GM19238 (cell line): ENCODE measurements around the gene CWC27.
"Not testable (repeated sequence)": the region's sequence is repeated elsewhere in the genome, so short reads cannot be mapped to it uniquely, and the experiment has no call there.

Experiments used
- DNase-seq: peaks from one replicate; pipeline ENCODE4 v3.0.0; 2011; ENCODE audit warnings: low spot score; ENCODE audit not compliant: insufficient read length

CWC27 gene

DNA sequence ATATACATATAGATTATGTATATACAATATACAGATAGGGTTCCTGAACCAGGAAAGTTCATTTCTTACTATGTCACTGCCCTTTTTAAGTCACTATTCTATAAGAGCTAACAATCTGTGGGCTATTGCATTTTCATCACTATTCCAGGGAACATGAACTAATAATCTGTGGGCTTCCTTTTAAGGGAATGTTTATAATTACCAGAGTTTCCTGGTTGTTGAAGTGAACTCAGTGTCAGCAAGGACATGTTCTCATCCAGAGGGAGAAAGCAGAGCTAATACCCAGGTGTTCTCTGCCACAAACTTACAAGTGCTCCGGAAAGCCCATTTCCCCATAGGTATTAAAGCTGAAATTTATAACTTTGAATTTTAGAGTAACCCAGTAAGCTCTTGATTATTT lies 69.6 kb downstream of the CWC27 start:
- DNase-seq, result no peak

DNA sequence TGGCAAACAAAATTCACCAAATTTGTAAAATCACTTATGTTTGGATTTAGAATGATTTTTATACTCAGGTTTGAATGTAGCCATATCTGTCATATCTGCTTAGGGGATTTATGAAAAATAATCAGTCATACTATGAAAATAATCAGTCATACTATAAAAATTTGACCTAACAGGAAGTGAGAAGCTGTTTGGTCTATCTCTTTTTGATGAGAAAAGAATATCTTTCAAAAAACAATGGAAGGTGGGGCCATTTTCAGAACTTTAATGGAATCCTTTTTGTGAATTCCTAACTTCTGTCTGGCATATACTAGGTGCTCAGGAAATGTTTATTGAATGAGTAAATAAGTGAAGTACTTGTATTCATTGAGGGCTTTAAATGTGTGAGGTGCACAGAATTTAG lies 70.1 kb downstream of the CWC27 start:
- no peak for DNase-seq

DNA sequence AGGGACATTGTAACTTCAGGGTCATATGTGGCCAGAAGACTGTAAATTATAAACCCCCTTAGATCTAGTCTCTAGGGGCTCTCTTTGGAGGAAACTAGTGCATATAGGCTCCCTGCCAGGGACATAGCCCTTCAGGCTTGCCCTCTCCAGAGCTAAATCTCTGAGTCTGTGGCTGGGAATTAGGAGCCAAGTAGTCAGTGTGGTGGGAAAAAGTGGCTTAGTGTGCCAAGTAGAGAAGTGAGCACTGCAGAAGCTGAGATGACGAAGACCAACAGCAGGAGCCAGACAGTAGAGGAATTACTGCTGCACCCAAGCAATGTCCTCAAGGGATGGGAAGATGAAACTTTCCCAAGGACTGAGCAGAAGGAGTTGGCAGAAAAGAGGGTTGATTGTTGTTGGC lies 71.2 kb downstream of the CWC27 start:
- DNase-seq, result no peak

DNA sequence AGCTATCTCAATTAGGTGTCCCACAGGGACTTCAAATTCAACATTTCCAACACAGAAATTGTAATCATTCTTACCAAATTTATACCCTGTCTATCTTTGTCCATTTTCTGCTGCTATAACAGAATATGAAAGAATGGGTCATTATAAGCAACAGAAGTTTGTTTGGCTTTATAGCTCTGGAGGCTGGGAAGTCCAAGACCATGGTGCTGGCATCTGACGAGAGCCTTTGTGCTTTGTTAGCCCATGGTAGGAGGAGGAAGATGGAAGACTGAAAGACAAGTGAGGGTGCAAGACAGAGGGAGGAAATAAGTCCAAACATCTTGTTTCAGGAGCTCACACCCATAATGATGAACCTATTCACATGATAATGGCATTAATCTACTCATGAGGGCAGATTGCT lies 72.2 kb downstream of the CWC27 start:
- DNase-seq, result no peak

DNA sequence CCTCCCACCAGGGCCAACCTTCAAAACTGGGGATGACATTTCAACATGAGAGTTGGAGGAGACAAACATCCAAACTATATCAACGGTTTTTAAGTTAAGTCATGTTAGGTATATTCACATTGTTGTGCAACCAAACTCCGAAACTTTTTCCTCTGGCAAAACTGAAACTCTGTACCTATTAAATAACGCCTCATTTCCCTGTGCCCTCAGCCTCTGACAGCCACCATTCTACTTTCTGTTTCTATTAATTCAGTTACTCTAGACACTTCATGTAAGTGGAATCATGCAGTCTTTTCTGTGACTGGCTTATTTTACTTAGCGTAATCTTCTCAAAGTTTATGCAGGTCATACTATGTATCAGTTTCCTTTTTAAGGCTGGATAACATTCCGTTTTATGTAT lies 85.0 kb downstream of the CWC27 start:
- no peak for DNase-seq

DNA sequence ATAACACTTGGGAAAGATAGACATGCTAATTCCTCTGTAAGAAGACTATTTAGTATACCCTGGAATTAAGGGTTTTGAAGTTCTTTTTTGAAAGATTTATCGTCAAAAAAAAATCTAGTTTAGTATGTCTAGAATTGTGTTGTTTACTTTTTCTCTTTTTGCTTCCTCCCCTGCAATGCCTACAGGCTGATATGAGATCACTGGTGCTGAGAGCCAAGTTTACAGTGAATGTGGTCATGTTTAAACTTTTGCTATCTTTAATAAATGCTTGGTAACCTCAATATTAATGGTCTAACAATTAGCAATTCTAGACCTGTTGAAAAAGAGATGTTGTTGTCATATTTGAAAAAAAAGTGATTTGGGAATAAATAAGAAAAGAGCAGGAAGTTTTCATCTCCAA lies 86.1 kb downstream of the CWC27 start:
- no peak for DNase-seq

DNA sequence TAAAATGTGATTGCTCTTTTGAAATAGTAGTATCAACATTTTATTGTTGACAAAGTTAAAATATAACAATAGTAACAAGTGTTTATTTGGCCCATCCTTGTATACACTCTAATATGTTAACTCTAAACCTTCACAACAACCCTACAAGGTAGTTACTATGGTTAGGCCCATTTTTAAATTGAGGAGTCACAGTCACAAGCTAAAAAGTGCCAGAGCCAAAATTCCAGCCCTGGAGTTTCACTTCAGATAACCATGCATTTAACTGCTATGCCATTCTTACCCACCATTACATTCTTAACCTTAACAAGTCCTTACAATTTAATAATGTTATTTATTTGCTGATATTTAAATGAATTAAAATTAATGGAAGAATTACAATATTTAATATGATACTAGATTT lies 91.2 kb downstream of the CWC27 start:
- no peak for DNase-seq

DNA sequence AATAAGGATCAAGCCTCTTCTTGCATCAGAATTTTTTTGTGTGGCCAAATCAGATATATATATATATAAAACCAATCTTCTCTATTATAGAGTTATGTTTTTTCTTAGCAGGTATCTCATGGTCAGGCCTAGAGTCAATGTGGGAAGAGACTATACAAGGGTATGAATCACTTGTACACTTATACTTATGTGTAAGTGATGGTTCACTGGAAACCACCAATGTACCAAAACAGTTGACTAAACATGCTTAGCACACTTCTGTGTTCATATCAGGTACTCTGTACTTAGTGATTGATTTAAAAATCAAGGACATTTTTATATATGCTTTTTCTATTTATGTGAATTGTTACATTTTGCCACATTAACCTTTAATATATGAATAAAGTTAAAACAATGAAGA lies 92.6 kb downstream of the CWC27 start:
- no peak for DNase-seq

DNA sequence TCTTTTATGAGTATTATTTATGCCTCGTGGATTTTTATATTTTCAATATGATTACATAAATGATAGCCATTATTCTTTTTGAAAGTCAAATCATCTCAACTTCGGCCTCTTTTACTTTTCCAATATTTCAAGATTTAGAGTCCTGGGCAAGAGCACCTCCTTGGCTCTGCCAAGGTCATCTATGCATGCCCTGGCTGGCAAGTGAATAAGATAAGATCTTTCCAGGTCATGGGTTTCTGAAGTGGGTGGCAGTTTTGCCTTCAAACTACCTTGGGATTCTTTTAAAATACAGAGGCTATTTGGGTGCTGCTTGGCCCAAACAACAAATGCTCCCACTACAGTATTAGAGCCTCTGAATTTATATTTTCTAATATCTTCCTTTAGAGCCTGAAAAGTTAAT lies 95.4 kb downstream of the CWC27 start:
- no peak for DNase-seq

DNA sequence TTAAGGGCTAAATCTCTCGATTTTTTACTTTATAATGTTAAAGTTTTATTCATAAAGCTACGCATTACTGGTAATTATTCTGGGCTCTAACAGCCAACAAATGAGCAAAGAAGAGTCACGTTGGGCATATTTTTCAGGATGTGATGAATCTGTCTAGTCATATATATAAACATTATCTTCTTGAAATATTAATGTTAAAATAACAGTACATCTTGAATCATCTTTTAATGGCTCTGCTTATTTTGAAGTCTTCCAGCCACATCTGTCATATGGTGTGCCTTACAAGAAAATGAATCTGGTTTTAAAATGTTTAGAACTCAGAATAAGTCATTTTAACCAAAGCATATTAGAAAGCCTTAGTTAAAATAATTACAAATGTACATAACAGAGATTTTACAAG lies 96.9 kb downstream of the CWC27 start:
- no peak for DNase-seq

DNA sequence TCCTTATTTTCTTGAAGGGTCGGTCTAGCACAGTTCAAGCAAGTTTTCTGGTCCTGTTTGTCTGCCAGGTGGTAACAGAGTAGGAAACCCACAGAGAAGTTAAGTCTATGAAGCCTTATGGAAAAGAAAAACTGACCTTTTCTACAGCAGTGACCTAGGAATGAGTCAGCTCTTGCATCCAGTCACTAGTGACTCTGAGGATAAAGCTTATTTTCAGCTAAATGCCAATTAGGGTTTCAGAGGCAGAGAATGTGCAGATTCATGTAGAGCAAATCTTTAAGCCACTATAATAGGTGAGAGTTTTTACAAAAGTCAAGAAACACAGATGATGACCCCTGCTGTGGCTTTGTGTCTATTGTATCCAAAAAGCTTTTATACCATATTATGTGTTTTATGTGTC lies 100.7 kb downstream of the CWC27 start:
- DNase-seq, result no peak

DNA sequence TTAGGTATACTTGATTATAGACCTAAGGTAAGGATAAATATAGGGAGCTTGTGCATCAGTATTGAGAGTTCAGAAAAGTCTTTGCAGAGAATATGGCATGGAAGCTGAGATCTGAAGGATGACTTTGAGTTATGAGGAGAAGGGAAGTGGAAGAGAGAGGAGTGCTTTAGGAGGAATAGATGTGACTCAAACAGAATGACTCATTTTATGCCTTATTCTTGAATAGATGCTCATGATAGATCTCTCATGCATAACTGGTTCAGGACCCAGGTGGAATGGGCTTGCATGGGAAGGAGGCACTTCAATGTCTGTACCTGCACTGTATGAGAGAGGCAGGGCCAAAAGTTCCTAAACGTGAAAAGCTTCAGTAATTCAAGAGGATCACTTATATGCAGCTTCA lies 103.3 kb downstream of the CWC27 start:
- DNase-seq, result no peak

DNA sequence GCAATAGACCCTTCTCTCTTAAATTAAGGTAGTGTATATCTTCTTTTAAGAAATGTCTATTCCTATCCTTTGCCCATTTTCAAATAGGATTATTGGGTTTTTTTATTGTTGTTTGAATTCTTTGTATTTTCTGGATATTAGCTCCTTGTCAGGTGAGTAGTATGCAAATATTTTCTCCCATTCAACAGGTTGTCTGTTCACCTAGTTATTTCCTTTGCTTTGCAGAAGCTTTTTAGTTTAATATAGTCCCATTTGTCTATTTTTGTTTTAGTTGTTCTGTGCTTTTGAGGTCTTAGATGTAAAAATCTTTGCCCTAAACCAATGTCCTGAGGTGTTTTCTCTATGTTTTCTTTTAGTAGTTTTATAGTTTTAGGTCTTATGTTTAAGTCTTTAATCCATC lies 104.7 kb downstream of the CWC27 start:
- no peak for DNase-seq

DNA sequence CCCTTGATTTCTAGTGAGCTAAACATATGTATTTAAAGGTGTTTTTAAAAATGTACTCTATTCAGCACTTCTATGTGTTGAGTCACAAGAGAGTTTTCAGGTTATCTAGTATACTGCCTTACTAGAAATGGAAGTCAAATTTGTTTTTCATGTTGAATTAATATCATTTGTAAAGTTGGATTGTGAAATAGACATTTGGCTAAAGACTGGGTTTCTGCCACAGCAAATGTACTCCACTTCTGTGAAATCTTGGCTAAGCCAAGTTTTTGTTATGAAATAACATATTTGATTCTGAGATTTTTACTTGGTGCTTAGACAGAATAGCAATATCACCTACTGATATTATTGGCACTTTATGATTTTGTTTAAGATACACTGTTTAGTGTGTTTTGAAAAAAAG lies 106.0 kb downstream of the CWC27 start:
- DNase-seq, result no peak

DNA sequence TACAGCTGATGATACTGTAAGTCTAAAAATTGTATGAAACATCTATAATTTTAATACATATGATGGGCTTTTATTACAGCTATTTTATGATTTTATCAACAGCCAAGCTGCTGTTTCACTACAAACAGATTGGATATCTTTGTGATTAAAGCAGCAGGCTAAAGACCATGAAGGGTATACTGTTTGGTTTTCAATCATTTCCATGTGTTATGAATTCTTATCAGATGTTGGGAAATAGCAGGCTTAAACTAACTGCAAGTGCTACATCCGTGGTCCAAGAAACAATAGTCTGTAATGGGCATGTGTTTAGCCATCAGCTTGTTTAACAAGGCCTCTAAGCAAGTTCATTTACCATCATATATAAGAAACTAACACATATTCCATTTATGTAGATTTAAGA lies 107.5 kb downstream of the CWC27 start:
- DNase-seq, result no peak

DNA sequence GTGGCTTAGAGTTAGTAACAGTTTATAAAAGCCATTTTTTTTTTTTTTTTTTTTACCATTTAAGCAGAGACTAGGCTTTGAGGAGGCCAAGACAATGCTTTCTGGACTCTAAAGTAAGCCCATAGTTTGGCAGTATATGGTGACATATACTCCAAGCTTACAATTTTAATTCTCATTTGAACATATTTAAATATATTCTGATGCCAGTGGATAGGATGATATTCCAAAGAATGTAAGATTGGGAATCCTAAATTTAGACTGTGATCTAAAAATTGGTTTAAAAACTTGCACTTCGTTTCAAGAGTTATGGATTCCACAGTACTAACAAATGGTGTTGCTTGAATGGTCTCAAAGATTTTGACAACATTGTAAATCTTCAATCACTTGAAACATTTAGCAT lies 112.1 kb downstream of the CWC27 start:
- DNase-seq, result no peak

DNA sequence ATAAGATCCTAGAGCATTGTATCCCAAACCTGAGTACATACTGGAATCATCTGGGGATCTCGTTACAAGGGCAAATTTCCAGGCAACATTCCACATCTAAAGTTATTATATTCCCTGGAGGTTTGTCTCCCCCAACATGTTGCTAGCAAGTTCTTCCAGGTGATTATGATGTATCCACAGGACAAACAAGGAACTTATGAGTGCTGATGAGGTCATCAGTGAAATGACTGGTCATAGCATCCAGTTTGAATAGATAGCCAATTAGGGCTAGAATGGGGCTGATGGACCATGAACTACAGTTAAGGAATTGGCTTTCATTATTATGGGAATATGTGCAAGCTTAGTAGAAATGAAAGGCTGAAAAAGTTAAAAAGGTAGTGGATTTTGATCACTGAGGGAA lies 115.2 kb downstream of the CWC27 start:
- no peak for DNase-seq

DNA sequence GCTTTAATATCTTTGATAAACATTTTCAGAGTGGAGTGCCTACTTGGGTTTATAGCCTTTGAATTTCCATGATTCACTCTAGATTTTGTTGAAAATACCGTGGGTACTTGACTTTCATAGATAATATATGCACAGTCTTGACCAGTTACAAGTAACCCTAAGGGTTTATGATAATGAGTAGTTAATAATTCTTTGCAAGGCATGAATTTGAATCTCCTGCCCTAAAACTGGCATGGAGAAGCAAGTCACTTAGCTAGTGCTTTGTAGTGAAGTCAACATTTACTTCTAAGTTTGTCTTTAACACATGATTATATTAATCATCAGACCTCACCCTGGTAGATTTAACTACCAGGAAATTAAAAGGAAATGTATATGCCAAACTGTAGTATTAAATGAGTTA lies 115.8 kb downstream of the CWC27 start:
- DNase-seq, result no peak

DNA sequence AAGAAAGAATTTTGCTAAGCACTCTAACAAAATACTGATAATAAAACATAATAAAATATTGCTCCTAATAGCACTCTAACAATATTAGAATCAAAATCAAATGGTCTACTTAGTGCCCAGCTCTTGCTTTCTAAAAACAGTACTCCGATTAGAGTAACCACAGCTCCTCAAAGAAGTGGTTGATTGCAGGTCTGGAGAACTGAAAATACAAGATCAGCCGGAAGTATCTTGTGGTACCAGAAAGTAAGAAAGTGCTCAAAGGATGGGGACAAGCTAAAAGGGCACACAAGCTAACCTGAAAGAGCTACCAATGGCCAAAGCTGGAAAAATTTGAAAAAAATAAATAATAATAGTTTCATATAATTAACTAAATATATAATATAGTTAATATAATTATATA lies 119.2 kb downstream of the CWC27 start:
- DNase-seq, result no peak

DNA sequence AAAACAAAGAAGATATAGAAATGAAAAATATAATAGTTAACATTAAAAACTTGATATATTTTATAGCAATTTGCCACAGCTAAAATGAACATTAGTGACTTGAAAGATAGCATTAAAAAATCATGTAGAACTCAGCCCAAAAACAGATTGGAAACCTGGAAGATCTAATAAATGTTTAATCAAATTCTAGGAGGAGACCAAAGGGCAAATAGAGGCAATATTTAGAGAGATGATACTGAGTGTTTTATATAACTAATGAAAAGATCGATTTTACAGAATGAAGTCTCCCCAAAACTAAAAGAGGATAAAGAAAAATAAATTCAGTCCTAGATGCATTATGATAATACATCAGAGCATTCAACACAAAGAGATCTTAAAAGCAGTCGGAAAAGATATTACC lies 127.0 kb downstream of the CWC27 start:
- DNase-seq, result no peak

DNA sequence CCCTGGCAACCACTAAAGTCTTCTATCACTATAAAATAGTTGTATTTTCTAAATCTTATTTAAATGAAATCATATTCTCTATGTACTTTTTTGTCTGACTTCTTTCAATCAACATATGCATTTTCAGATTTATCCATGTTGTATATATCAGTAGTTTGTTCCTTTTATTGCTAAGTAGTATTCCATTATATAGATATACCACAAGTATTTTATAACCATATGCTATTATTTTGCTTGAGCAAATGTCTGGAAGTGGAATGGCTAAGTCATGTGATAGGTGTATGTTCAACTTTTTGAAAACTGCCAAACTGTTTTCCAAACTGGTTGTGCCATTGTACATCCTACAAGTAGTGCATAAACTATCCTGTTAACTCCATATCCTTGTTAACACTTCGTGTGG lies 131.1 kb downstream of the CWC27 start:
- DNase-seq, result no peak

DNA sequence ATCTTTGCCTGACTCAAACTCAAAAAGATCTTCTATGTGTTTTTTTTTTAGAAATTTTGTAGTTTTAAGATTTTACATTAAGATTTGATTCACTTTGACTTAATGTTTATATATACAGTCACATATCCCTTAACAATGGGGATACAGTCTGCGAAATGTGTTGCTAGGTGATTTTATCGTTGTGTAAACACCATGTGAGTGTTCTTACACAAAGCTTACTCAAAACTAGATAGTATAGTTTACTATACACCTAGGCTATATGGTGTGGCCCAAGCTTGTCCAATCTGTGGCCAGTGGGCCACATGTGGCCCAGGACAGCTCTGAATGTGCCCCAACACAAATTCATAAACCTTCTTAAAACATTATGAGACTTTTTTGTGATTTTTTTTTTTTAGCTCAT lies 131.9 kb downstream of the CWC27 start:
- no peak for DNase-seq

DNA sequence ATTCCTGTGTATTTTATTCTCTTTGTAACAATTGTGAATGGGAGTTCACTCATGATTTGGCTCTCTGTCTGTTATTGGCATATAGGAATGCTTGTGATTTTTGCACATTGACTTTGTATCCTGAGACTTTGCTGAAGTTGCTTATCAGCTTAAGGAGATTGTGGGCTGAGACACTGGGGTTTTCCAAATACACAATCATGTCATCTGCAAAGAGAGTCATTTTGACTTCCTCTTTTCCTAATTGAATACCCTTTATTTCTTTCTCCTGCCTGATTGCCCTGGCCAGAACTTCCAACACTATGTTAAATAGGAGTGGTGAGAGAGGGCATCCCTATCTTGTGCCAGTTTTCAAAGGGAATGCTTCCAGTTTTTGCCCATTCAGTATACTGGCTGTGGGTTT lies 138.7 kb downstream of the CWC27 start:
- not testable (repeated sequence) for DNase-seq

DNA sequence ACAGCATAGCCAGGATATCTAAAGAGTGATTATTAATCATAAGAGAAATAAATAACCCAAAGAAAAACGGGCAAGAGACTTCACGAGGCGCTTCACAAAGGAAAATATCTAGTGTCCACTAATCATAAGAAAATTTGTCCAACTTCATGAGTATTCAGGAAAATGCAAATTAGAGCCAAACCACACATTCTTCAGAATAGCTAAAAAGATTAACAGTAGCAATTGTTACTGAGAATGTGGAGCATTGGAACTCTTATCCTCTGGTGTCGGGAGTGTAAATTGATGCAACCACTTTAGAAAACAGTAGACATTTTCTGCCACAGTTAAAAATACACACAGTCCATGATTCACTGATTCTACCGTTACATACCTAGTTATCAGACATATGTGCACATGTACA lies 145.7 kb downstream of the CWC27 start:
- no peak for DNase-seq

DNA sequence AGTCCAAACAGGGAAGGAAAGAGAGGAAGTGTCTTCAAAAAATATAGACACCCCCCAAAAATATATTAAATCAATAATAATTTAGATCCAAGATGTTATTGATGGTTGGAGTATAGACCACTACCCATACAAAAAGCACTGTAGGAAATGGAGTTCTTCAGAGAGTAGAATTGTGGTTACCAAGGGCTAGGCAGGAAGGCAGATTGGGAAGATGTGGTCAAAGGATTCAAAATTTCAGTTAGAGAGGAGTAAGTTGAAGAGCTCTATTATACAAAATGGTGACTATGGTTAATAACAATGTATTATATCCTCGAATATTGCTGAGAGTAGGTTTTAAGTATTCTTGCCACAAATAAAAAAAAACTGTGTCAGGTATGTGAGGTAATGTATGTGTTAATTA lies 149.4 kb downstream of the CWC27 start:
- no peak for DNase-seq
